Testis (tissue), 2 donors: ENCODE results near the gene MAGEA9.

Experiments
- CTCF ChIP-seq, 3 experiments: fragments of 450-650 bp in 2 of 3; fragments of 200-600 bp in 1 of 3; sonication (generic) in 1 of 3; IDR thresholded peaks; one replicate each; pipeline ENCODE4 v1.5.1; 2016 to 2019; ENCODE audit warnings: antibody characterized with exemption in 3 of 3, mild to moderate bottlenecking in 2 of 3, moderate library complexity in 1 of 3
- POLR2A ChIP-seq: fragments of 450-650 bp; IDR thresholded peaks from one replicate; pipeline ENCODE4 v1.6.1; 2017; ENCODE audit warnings: antibody characterized with exemption, mild to moderate bottlenecking, moderate library complexity

GRCh38 chrX:149829751-149830191, 48.0 kb downstream of the MAGEA9 start:
- TF ChIP-seq CTCF (IDR thresholded peaks at IDR 0.05), result no peak
- no peak for TF ChIP-seq POLR2A
